Neural crest cell (in vitro differentiated cells): ENCODE results near the gene GJA9. TPM values are rescaled to one million over a fixed set of nuclear protein-coding genes. Genes with fewer than 3 reads are reported as not detected.
"Not testable (repeated sequence)": the region's sequence is repeated elsewhere in the genome, so short reads cannot be mapped to it uniquely, and the experiment has no call there.

Experiments used
- DNase-seq: peaks from one replicate; pipeline ENCODE4 v3.0.0; 2021; ENCODE audit warnings: low read depth, mixed read lengths, low spot score
- H3K27ac Mint-ChIP-seq: one replicate; pipeline ENCODE4 v1.8.0; 2021; ENCODE audit warnings: mild to moderate bottlenecking, mixed read lengths; ENCODE audit not compliant: unreplicated experiment
- H3K27me3 Mint-ChIP-seq: 2 replicates; pipeline ENCODE4 v1.8.0; 2021; ENCODE audit warnings: low read depth, mild to moderate bottlenecking, mixed read lengths
- H3K36me3 Mint-ChIP-seq: 2 replicates; pipeline ENCODE4 v1.8.0; 2021; ENCODE audit warnings: low read depth, mild to moderate bottlenecking, mixed read lengths
- H3K4me1 Mint-ChIP-seq: 2 replicates; pipeline ENCODE4 v1.8.0; 2021; ENCODE audit warnings: mixed read lengths
- H3K4me3 Mint-ChIP-seq: one replicate; pipeline ENCODE4 v1.8.0; 2021; ENCODE audit warnings: mild to moderate bottlenecking, mixed read lengths
- H3K9me3 Mint-ChIP-seq: 2 replicates; pipeline ENCODE4 v1.8.0; 2021; ENCODE audit warnings: mixed read lengths
- CTCF ChIP-seq: fragments of 200-600 bp; sonication (generic); conservative IDR thresholded peaks from 2 replicates; pipeline ENCODE4 v1.5.0; 2021; ENCODE audit warnings: antibody characterized with exemption, mild to moderate bottlenecking
- total RNA-seq: library from RNA; stranded (reverse); gene quantifications from 2 replicates; pipeline ENCODE4 v1.2.1, GENCODE V29; 2021

The GJA9 gene
- total RNA-seq, 1 donor from 2014 or later: not detected

GRCh38 chr1:38919130-38919529 is 37.7 kb upstream of the GJA9 start:
- Mint-ChIP-seq H3K36me3 (no peaks in the 10 kb centered on the region), H3K4me1 (no peaks in the 10 kb centered on the region), H3K4me3 (no peak overlapping the region), H3K27ac (peak overlapping the region; percentile 79), H3K27me3 (no peaks in the 10 kb centered on the region), H3K9me3 (no peaks in the 10 kb centered on the region)
- DNase-seq: no peak
- TF ChIP-seq CTCF: no peak

- Mint-ChIP-seq H3K4me1 (no peaks in the 10 kb centered on the region), H3K9me3 (no peaks in the 10 kb centered on the region), H3K27ac (no peak overlapping the region), H3K27me3 (no peaks in the 10 kb centered on the region), H3K4me3 (no peak overlapping the region), H3K36me3 (no peaks in the 10 kb centered on the region)
- no peak for TF ChIP-seq CTCF
- no peak for DNase-seq
Measured at GRCh38 chr1:38918568-38918967, 37.2 kb upstream of the GJA9 start.

GRCh38 chr1:38917772-38918171 is 36.4 kb upstream of the GJA9 start:
- Mint-ChIP-seq H3K9me3 (no peaks in the 10 kb centered on the region), H3K4me3 (no peak overlapping the region), H3K36me3 (no peaks in the 10 kb centered on the region), H3K27ac (peak overlapping the region; percentile 47), H3K27me3 (no peaks in the 10 kb centered on the region), H3K4me1 (no peaks in the 10 kb centered on the region)
- DNase-seq: no peak
- no peak for TF ChIP-seq CTCF

GRCh38 chr1:38917337-38917736 is 36.0 kb upstream of the GJA9 start:
- Mint-ChIP-seq H3K27ac (no peak overlapping the region), H3K4me3 (no peak overlapping the region), H3K4me1 (no peaks in the 10 kb centered on the region), H3K27me3 (no peaks in the 10 kb centered on the region), H3K9me3 (no peaks in the 10 kb centered on the region), H3K36me3 (no peaks in the 10 kb centered on the region)
- no peak for TF ChIP-seq CTCF
- no peak for DNase-seq

- DNase-seq: no peak
- H3K27ac Mint-ChIP-seq: no peak overlapping the region
- H3K36me3 Mint-ChIP-seq: no peaks in the 10 kb centered on the region
- TF ChIP-seq CTCF: no peak
- H3K4me3 Mint-ChIP-seq: no peak overlapping the region
- H3K27me3 Mint-ChIP-seq: no peaks in the 10 kb centered on the region
- H3K4me1 Mint-ChIP-seq: no peaks in the 10 kb centered on the region
- no peaks in the 10 kb centered on the region for H3K9me3 Mint-ChIP-seq
Measured at GRCh38 chr1:38915352-38915948, 34.1 kb upstream of the GJA9 start.

- not testable (repeated sequence) for DNase-seq, H3K27me3 Mint-ChIP-seq, H3K27ac Mint-ChIP-seq, H3K9me3 Mint-ChIP-seq, H3K36me3 Mint-ChIP-seq, H3K4me1 Mint-ChIP-seq, H3K4me3 Mint-ChIP-seq
Measured at GRCh38 chr1:38914908-38915307, 33.5 kb upstream of the GJA9 start.
